HEK293 (cell line): ENCODE data around the gene STK35.

Experiments
- EGR2 ChIP-seq: fragments of 450-650 bp; formaldehyde crosslinking; IDR thresholded peaks from 2 replicates; pipeline ENCODE4 v1.5.1; 2016; ENCODE audit warnings: low read depth, missing biosample characterization, missing genetic modification characterization
- GLI4 ChIP-seq: fragments of 450-650 bp; formaldehyde crosslinking; IDR thresholded peaks from 2 replicates; pipeline ENCODE4 v1.5.1; 2016; ENCODE audit warnings: missing biosample characterization, missing genetic modification characterization
- SP2 ChIP-seq: fragments of 450-650 bp; formaldehyde crosslinking; IDR thresholded peaks from 2 replicates; pipeline ENCODE4 v1.5.1; 2016; ENCODE audit warnings: missing biosample characterization, missing genetic modification characterization
- ZIC2 ChIP-seq: fragments of 450-650 bp; formaldehyde crosslinking; IDR thresholded peaks from 2 replicates; pipeline ENCODE4 v1.5.1; 2016; ENCODE audit warnings: missing biosample characterization, missing genetic modification characterization
- ZNF133 ChIP-seq: fragments of 450-650 bp; formaldehyde crosslinking; IDR thresholded peaks from 2 replicates; pipeline ENCODE4 v1.5.1; 2016; ENCODE audit warnings: missing biosample characterization, missing genetic modification characterization
- ZNF629 ChIP-seq: fragments of 450-650 bp; formaldehyde crosslinking; IDR thresholded peaks from 2 replicates; pipeline ENCODE4 v1.5.1; 2017; ENCODE audit warnings: missing biosample characterization, missing genetic modification characterization
- TF ChIP-seq, protein P1 (sequence below): fragments of 450-650 bp; formaldehyde crosslinking; IDR thresholded peaks from 2 replicates; pipeline ENCODE4 v1.5.1; 2016; ENCODE audit warnings: missing biosample characterization, missing genetic modification characterization
- TF ChIP-seq, protein P2 (sequence below): fragments of 450-650 bp; formaldehyde crosslinking; IDR thresholded peaks from 2 replicates; pipeline ENCODE4 v1.5.1; 2016; ENCODE audit warnings: missing biosample characterization, missing genetic modification characterization
- TF ChIP-seq, protein P3 (sequence below): fragments of 450-650 bp; formaldehyde crosslinking; IDR thresholded peaks from 2 replicates; pipeline ENCODE4 v1.5.1; 2016; ENCODE audit warnings: missing biosample characterization, missing genetic modification characterization
- TF ChIP-seq, protein P4 (sequence below): fragments of 450-650 bp; IDR thresholded peaks from 2 replicates; pipeline ENCODE4 v1.5.1; 2018; ENCODE audit warnings: missing biosample characterization, missing genetic modification characterization
- TF ChIP-seq, protein P5 (sequence below): fragments of 450-650 bp; formaldehyde crosslinking; IDR thresholded peaks from 2 replicates; pipeline ENCODE4 v1.5.1; 2016; ENCODE audit warnings: missing biosample characterization, missing genetic modification characterization

DNA sequence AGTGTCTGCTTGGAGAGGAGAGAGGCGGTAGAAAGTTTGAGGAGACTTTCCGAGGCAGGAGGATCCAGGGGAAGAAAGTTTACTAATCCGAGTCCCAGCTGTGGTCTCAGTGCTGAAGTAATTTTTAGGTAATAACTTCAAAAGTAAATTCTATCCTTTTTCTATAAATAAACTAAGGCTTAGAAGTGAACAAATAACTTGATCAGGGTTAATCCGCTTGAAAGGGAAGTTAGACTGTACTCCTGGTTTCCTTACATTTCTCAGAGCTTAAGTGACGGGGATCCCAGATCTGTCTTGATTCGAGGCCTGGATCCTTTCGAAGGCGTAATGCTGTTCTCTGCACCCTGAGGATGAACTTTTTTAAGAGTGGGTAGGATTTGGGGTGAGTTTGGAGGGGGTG lies 2.6 kb downstream of the STK35 start:
- no peak for TF ChIP-seq EGR2 (tag by site-specific recombination)
- TF ChIP-seq, protein P1, sequence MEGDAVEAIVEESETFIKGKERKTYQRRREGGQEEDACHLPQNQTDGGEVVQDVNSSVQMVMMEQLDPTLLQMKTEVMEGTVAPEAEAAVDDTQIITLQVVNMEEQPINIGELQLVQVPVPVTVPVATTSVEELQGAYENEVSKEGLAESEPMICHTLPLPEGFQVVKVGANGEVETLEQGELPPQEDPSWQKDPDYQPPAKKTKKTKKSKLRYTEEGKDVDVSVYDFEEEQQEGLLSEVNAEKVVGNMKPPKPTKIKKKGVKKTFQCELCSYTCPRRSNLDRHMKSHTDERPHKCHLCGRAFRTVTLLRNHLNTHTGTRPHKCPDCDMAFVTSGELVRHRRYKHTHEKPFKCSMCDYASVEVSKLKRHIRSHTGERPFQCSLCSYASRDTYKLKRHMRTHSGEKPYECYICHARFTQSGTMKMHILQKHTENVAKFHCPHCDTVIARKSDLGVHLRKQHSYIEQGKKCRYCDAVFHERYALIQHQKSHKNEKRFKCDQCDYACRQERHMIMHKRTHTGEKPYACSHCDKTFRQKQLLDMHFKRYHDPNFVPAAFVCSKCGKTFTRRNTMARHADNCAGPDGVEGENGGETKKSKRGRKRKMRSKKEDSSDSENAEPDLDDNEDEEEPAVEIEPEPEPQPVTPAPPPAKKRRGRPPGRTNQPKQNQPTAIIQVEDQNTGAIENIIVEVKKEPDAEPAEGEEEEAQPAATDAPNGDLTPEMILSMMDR (tag by site-specific recombination), result no peak
- no peak for TF ChIP-seq SP2 (tag by site-specific recombination)
- TF ChIP-seq GLI4 (tag by site-specific recombination), result no peak
- TF ChIP-seq, protein P2, sequence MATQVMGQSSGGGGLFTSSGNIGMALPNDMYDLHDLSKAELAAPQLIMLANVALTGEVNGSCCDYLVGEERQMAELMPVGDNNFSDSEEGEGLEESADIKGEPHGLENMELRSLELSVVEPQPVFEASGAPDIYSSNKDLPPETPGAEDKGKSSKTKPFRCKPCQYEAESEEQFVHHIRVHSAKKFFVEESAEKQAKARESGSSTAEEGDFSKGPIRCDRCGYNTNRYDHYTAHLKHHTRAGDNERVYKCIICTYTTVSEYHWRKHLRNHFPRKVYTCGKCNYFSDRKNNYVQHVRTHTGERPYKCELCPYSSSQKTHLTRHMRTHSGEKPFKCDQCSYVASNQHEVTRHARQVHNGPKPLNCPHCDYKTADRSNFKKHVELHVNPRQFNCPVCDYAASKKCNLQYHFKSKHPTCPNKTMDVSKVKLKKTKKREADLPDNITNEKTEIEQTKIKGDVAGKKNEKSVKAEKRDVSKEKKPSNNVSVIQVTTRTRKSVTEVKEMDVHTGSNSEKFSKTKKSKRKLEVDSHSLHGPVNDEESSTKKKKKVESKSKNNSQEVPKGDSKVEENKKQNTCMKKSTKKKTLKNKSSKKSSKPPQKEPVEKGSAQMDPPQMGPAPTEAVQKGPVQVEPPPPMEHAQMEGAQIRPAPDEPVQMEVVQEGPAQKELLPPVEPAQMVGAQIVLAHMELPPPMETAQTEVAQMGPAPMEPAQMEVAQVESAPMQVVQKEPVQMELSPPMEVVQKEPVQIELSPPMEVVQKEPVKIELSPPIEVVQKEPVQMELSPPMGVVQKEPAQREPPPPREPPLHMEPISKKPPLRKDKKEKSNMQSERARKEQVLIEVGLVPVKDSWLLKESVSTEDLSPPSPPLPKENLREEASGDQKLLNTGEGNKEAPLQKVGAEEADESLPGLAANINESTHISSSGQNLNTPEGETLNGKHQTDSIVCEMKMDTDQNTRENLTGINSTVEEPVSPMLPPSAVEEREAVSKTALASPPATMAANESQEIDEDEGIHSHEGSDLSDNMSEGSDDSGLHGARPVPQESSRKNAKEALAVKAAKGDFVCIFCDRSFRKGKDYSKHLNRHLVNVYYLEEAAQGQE (tag by site-specific recombination), result no peak
- TF ChIP-seq, protein P3, sequence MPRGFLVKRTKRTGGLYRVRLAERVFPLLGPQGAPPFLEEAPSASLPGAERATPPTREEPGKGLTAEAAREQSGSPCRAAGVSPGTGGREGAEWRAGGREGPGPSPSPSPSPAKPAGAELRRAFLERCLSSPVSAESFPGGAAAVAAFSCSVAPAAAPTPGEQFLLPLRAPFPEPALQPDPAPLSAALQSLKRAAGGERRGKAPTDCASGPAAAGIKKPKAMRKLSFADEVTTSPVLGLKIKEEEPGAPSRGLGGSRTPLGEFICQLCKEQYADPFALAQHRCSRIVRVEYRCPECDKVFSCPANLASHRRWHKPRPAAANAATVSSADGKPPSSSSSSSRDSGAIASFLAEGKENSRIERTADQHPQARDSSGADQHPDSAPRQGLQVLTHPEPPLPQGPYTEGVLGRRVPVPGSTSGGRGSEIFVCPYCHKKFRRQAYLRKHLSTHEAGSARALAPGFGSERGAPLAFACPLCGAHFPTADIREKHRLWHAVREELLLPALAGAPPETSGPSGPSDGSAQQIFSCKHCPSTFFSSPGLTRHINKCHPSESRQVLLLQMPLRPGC, result no peak
- TF ChIP-seq ZNF133 (tag by site-specific recombination), result no peak
- no peak for TF ChIP-seq ZNF629
- no peak for TF ChIP-seq ZIC2 (tag by site-specific recombination)
- TF ChIP-seq, protein P4, sequence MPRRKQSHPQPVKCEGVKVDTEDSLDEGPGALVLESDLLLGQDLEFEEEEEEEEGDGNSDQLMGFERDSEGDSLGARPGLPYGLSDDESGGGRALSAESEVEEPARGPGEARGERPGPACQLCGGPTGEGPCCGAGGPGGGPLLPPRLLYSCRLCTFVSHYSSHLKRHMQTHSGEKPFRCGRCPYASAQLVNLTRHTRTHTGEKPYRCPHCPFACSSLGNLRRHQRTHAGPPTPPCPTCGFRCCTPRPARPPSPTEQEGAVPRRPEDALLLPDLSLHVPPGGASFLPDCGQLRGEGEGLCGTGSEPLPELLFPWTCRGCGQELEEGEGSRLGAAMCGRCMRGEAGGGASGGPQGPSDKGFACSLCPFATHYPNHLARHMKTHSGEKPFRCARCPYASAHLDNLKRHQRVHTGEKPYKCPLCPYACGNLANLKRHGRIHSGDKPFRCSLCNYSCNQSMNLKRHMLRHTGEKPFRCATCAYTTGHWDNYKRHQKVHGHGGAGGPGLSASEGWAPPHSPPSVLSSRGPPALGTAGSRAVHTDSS (tag by site-specific recombination), result no peak
- TF ChIP-seq, protein P5, sequence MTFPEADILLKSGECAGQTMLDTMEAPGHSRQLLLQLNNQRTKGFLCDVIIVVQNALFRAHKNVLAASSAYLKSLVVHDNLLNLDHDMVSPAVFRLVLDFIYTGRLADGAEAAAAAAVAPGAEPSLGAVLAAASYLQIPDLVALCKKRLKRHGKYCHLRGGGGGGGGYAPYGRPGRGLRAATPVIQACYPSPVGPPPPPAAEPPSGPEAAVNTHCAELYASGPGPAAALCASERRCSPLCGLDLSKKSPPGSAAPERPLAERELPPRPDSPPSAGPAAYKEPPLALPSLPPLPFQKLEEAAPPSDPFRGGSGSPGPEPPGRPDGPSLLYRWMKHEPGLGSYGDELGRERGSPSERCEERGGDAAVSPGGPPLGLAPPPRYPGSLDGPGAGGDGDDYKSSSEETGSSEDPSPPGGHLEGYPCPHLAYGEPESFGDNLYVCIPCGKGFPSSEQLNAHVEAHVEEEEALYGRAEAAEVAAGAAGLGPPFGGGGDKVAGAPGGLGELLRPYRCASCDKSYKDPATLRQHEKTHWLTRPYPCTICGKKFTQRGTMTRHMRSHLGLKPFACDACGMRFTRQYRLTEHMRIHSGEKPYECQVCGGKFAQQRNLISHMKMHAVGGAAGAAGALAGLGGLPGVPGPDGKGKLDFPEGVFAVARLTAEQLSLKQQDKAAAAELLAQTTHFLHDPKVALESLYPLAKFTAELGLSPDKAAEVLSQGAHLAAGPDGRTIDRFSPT (tag by site-specific recombination), result no peak
